ENCODE results near the gene PRDX4.
A peak's percentile ranks its signal among the peaks of the same experiment; 100 is the strongest.
"Not testable (repeated sequence)": the region's sequence is repeated elsewhere in the genome, so short reads cannot be mapped to it uniquely, and the experiment has no call there.

Gene PRDX4

GRCh38 chrX:23667239-23668177 lies at the start of gene PRDX4:
PRDX4 (plus strand) TSS chrX:23667493; CDS start chrX:23667571, 78 bp downstream.
- DNase-seq (ENCODE audit: low spot score) = peak; percentile 75

- no peak for DNase-seq (ENCODE audit: low spot score)
Measured at GRCh38 chrX:23621621-23622265, 45.5 kb upstream of the PRDX4 start.

GRCh38 chrX:23623797-23624196 lies 43.5 kb upstream of the PRDX4 start:
- no peak for DNase-seq (ENCODE audit: low spot score)

GRCh38 chrX:23626651-23627050 lies 40.6 kb upstream of the PRDX4 start:
- DNase-seq (ENCODE audit: low spot score) = no peak

- no peak for DNase-seq (ENCODE audit: low spot score)
Measured at GRCh38 chrX:23628131-23628530, 39.2 kb upstream of the PRDX4 start.

GRCh38 chrX:23631136-23631535 lies 36.2 kb upstream of the PRDX4 start:
- DNase-seq (ENCODE audit: low spot score) = no peak

GRCh38 chrX:23633834-23634580 lies 33.3 kb upstream of the PRDX4 start:
- no peak for DNase-seq (ENCODE audit: low spot score)

- DNase-seq (ENCODE audit: low spot score) = no peak
Measured at GRCh38 chrX:23637187-23637586, 30.1 kb upstream of the PRDX4 start.

- DNase-seq (ENCODE audit: low spot score) = no peak
Measured at GRCh38 chrX:23643020-23643419, 24.3 kb upstream of the PRDX4 start.

GRCh38 chrX:23644744-23645143 lies 22.5 kb upstream of the PRDX4 start:
- DNase-seq (ENCODE audit: low spot score) = no peak

GRCh38 chrX:23656091-23656490 lies 11.2 kb upstream of the PRDX4 start:
- no peak for DNase-seq (ENCODE audit: low spot score)

GRCh38 chrX:23656684-23657083 lies 10.6 kb upstream of the PRDX4 start:
- no peak for DNase-seq (ENCODE audit: low spot score)

GRCh38 chrX:23659339-23659738 lies 8.0 kb upstream of the PRDX4 start:
- DNase-seq (ENCODE audit: low spot score) = no peak

GRCh38 chrX:23660083-23660765 lies 7.1 kb upstream of the PRDX4 start:
- DNase-seq (ENCODE audit: low spot score) = not testable (repeated sequence)

GRCh38 chrX:23660766-23661132 lies 6.5 kb upstream of the PRDX4 start:
- no peak for DNase-seq (ENCODE audit: low spot score)

- DNase-seq (ENCODE audit: low spot score) = no peak
Measured at GRCh38 chrX:23661671-23662070, 5.6 kb upstream of the PRDX4 start.

GRCh38 chrX:23662187-23662586 lies 5.1 kb upstream of the PRDX4 start:
- no peak for DNase-seq (ENCODE audit: low spot score)

- no peak for DNase-seq (ENCODE audit: low spot score)
Measured at GRCh38 chrX:23662853-23663252, 4.4 kb upstream of the PRDX4 start.

- no peak for DNase-seq (ENCODE audit: low spot score)
Measured at GRCh38 chrX:23664496-23664895, 2.8 kb upstream of the PRDX4 start.

GRCh38 chrX:23666282-23666681 lies 1.0 kb upstream of the PRDX4 start:
- no peak for DNase-seq (ENCODE audit: low spot score)

- DNase-seq (ENCODE audit: low spot score) = no peak
Measured at GRCh38 chrX:23668335-23668734, 1.0 kb downstream of the PRDX4 start.

GRCh38 chrX:23670528-23670927 lies 3.2 kb downstream of the PRDX4 start:
- no peak for DNase-seq (ENCODE audit: low spot score)

All from HuH-7.5 (cell line).